Peyer's patch (tissue), 4 donors: ENCODE results near the gene ELMO1.

Experiments used
- CTCF ChIP-seq, 6 experiments: fragments of 450-650 bp in 4 of 6; fragments of 200-600 bp in 2 of 6; sonication (generic) in 1 of 6; IDR thresholded peaks; one replicate each; pipeline ENCODE4 v1.5.1; 2017 to 2019; ENCODE audit warnings: antibody characterized with exemption in 6 of 6, mild to moderate bottlenecking in 3 of 6, moderate library complexity in 1 of 6
- POLR2A ChIP-seq, 2 donors: fragments of 450-650 bp; IDR thresholded peaks; one replicate each; pipeline ENCODE4 v1.5.1; 2017; ENCODE audit warnings: antibody characterized with exemption in 2 of 2, mild to moderate bottlenecking in 2 of 2, moderate library complexity in 2 of 2

GRCh38 chr7:37100735-37101331 lies 347.8 kb downstream of the ELMO1 start:
- TF ChIP-seq CTCF (IDR thresholded peaks at IDR 0.05) (no peak), POLR2A (IDR thresholded peaks at IDR 0.05) (no peak)
